ENCODE measurements around the gene MRPS14.

DNA sequence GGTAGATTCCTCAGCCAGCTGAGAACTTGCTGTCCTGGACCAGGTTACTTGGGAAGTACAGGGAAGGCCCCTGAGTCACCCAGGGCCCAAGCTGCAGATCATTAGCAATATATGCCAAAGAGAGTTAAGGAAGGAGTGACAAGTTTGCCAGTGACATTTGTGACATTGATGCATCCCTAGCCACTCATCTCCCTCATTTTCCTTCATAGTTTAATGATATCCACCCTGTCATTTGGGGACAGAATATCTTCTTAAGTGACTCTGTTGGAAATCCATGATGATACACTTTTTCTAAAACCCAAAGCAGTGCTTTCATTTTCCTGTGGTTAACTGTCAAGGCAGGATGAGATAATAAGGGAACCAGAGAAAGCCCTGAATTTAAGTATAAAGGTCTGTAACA is 47.6 kb upstream of the MRPS14 start:
- TF ChIP-seq POLR2A (IDR thresholded peaks at IDR 0.05; ENCODE audit: borderline replicate concordance, extremely low read depth, insufficient read depth, insufficient read length), result no peak
- TF ChIP-seq EZH2phosphoT487 (IDR thresholded peaks at IDR 0.05; ENCODE audit: borderline replicate concordance), result no peak
- TF ChIP-seq, protein P1, sequence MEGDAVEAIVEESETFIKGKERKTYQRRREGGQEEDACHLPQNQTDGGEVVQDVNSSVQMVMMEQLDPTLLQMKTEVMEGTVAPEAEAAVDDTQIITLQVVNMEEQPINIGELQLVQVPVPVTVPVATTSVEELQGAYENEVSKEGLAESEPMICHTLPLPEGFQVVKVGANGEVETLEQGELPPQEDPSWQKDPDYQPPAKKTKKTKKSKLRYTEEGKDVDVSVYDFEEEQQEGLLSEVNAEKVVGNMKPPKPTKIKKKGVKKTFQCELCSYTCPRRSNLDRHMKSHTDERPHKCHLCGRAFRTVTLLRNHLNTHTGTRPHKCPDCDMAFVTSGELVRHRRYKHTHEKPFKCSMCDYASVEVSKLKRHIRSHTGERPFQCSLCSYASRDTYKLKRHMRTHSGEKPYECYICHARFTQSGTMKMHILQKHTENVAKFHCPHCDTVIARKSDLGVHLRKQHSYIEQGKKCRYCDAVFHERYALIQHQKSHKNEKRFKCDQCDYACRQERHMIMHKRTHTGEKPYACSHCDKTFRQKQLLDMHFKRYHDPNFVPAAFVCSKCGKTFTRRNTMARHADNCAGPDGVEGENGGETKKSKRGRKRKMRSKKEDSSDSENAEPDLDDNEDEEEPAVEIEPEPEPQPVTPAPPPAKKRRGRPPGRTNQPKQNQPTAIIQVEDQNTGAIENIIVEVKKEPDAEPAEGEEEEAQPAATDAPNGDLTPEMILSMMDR (IDR thresholded peaks at IDR 0.05 in 2 of 3, conservative IDR thresholded peaks at IDR 0.05 in 1 of 3; ENCODE audit: borderline replicate concordance in 1 of 3, insufficient read depth in 1 of 3, low read depth in 2 of 3, low read length in 2 of 3), result no peak
- no peak for TF ChIP-seq EZH2 (IDR thresholded peaks at IDR 0.05)
- no peak for TF ChIP-seq SIN3A (IDR thresholded peaks at IDR 0.05; ENCODE audit: low read depth)
- TF ChIP-seq, protein P2, sequence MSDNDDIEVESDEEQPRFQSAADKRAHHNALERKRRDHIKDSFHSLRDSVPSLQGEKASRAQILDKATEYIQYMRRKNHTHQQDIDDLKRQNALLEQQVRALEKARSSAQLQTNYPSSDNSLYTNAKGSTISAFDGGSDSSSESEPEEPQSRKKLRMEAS (IDR thresholded peaks at IDR 0.05), result no peak
- TF ChIP-seq, protein P3, sequence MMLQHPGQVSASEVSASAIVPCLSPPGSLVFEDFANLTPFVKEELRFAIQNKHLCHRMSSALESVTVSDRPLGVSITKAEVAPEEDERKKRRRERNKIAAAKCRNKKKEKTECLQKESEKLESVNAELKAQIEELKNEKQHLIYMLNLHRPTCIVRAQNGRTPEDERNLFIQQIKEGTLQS (IDR thresholded peaks at IDR 0.05), result no peak
- TF ChIP-seq ZNF274 (IDR thresholded peaks at IDR 0.05; ENCODE audit: low read depth, low read length), result no peak
- no peak for TF ChIP-seq CEBPB (IDR thresholded peaks at IDR 0.05; ENCODE audit: low read depth)
- TF ChIP-seq POLR2AphosphoS5 (IDR thresholded peaks at IDR 0.05; ENCODE audit: low read depth, low read length), result no peak

All from HCT116 (cell line).